HepG2 (cell line): ENCODE data around the gene GIPC1. TPM values are rescaled to one million over a fixed set of nuclear protein-coding genes. Genes with fewer than 3 reads are reported as not detected.

ENCODE experiments used
- ATAC-seq: fragments of 200-7000 bp; cut with Tn5 transposase; 3 replicates; pipeline ENCODE4 v1.9.1; 2020; ENCODE audit warnings: mild to moderate bottlenecking, moderate library complexity
- BruUV-seq: library from RNA; stranded (reverse); fragments of 400-500 nt; replicated peaks from 2 replicates; lab custom pipeline; 2021; lab: Mats Ljungman, UMichigan
- CTCF ChIA-PET: fragments of 300-600 bp; formaldehyde crosslinking; extraction: SDS; loops from one replicate; lab custom pipeline; 2021; ENCODE audit warnings: low total read pairs, inconsistent platforms, low intra/inter-chr PET ratio; lab: Yijun Ruan, JAX
- POLR2A ChIA-PET: fragments of 350-600 bp; sonication (Branson Sonifier 250); formaldehyde crosslinking; loops from one replicate; lab custom pipeline; 2020; ENCODE audit warnings: antibody characterized with exemption, inconsistent platforms; lab: Yijun Ruan, JAX
- DNase-seq: peaks from one replicate; pipeline ENCODE4 v3.0.0-alpha.2; 2015; ENCODE audit warnings: low spot score
- FAIRE-seq: peaks from 3 replicates; lab custom pipeline; 2011; peaks lifted over from hg19 to GRCh38; lab: Jason Lieb, UNC
- H2AFZ ChIP-seq: one replicate; pipeline ENCODE4 v1.6.1; 2011; ENCODE audit warnings: low read length, inconsistent platforms
- H3K27ac ChIP-seq: fragments of 300-600 bp; 3 replicates; pipeline ENCODE4 v1.8.0; 2011; ENCODE audit warnings: mixed run types, mild to moderate bottlenecking, mixed read lengths, low read length, inconsistent platforms; ENCODE audit not compliant: insufficient read depth; ENCODE audit errors: extremely low read length
- H3K27me3 ChIP-seq, 2 experiments: fragments of 200-600 bp in 1 of 2; 2 replicates in 1 of 2; 3 replicates in 1 of 2; pipeline versions ENCODE4 v1.6.0 to v1.8.0; 2011; ENCODE audit warnings: low read length in 2 of 2, mild to moderate bottlenecking in 2 of 2, moderate library complexity in 2 of 2, inconsistent platforms in 1 of 2; ENCODE audit not compliant: insufficient read depth in 2 of 2, control insufficient read depth in 1 of 2
- H3K36me3 ChIP-seq, 2 experiments: fragments of 200-600 bp in 1 of 2; replicated peaks in 1 of 2; 2 replicates in 1 of 2; 3 replicates in 1 of 2; pipeline versions ENCODE4 v1.5.1 to v1.8.0; 2011; ENCODE audit warnings: low read length in 2 of 2, inconsistent platforms in 1 of 2; ENCODE audit not compliant: insufficient read depth in 2 of 2, control insufficient read depth in 1 of 2
- H3K4me1 ChIP-seq: 2 replicates; pipeline ENCODE4 v1.5.1; 2012; ENCODE audit warnings: low read length, inconsistent platforms; ENCODE audit not compliant: insufficient read depth
- H3K4me2 ChIP-seq: 2 replicates; pipeline ENCODE4 v1.6.0; 2011; ENCODE audit warnings: low read depth, low read length, inconsistent platforms
- H3K4me3 ChIP-seq, 3 experiments: fragments of 200-600 bp in 1 of 3; sonication (generic), shearing (Covaris generic) in 1 of 3; replicated peaks in 1 of 3; 2 replicates each; pipeline ENCODE4 v1.5.1; 2011 to 2016; ENCODE audit warnings: low read length in 3 of 3, inconsistent platforms in 2 of 3, low read depth in 2 of 3, mild to moderate bottlenecking in 2 of 3, control low read depth in 1 of 3, mixed read lengths in 1 of 3; ENCODE audit not compliant: insufficient read depth in 1 of 3
- H3K79me2 ChIP-seq: one replicate; pipeline ENCODE4 v1.6.1; 2011; ENCODE audit warnings: low read length, inconsistent platforms; ENCODE audit not compliant: insufficient read depth
- H3K9ac ChIP-seq: 2 replicates; pipeline ENCODE4 v1.6.0; 2011; ENCODE audit warnings: mild to moderate bottlenecking, low read depth, low read length, inconsistent platforms; ENCODE audit not compliant: insufficient read depth
- H3K9me3 ChIP-seq: 2 replicates; pipeline ENCODE4 v1.5.1; 2012; ENCODE audit warnings: mild to moderate bottlenecking, low read length
- H4K20me1 ChIP-seq: 2 replicates; pipeline ENCODE4 v1.6.0; 2011; ENCODE audit warnings: inconsistent platforms, mild to moderate bottlenecking, low read length, moderate library complexity; ENCODE audit not compliant: insufficient read depth
- ESRRA ChIP-seq: sonication (generic); formaldehyde crosslinking; IDR thresholded peaks from 2 replicates; pipeline ENCODE4 v1.5.1; 2020; ENCODE audit warnings: mild to moderate bottlenecking, low read depth, missing genetic modification reagents
- HNF4G ChIP-seq, 2 experiments: sonication (generic) in 1 of 2; formaldehyde crosslinking in 1 of 2; IDR thresholded peaks; 2 replicates each; pipeline versions ENCODE4 v1.4.0 to v1.6.1; 2011 to 2020; ENCODE audit warnings: borderline replicate concordance in 2 of 2, low read depth in 2 of 2, mild to moderate bottlenecking in 2 of 2, low read length in 1 of 2, missing genetic modification reagents in 1 of 2, moderate library complexity in 1 of 2
- KDM5B ChIP-seq: sonication (generic); formaldehyde crosslinking; IDR thresholded peaks from 2 replicates; pipeline ENCODE4 v1.4.0; 2020; ENCODE audit warnings: missing genetic modification reagents, mild to moderate bottlenecking, borderline replicate concordance
- KMT2A ChIP-seq: sonication (generic); formaldehyde crosslinking; IDR thresholded peaks from 2 replicates; pipeline ENCODE4 v1.4.0; 2020; ENCODE audit warnings: missing genetic modification reagents
- LCORL ChIP-seq, 2 experiments: fragments of 450-650 bp in 1 of 2; sonication (generic) in 1 of 2; formaldehyde crosslinking in 1 of 2; IDR thresholded peaks; 2 replicates each; pipeline versions ENCODE4 v1.5.0 to v1.6.1; 2017 to 2020; ENCODE audit warnings: antibody characterized with exemption in 1 of 2, missing genetic modification reagents in 1 of 2
- NFYB ChIP-seq: sonication (generic); formaldehyde crosslinking; IDR thresholded peaks from 2 replicates; pipeline ENCODE4 v1.4.0; 2020; ENCODE audit warnings: missing genetic modification reagents
- PPARG ChIP-seq: conservative IDR thresholded peaks from 2 replicates; pipeline ENCODE4 v1.6.1; 2016; ENCODE audit warnings: missing biosample characterization, missing genetic modification reagents
- TGIF2 ChIP-seq: IDR thresholded peaks from 2 replicates; pipeline ENCODE4 v1.6.1; 2016; ENCODE audit warnings: control low read depth, missing compliant biosample characterization
- ZFP90 ChIP-seq: sonication (generic); formaldehyde crosslinking; IDR thresholded peaks from 2 replicates; pipeline ENCODE4 v1.8.0; 2022; ENCODE audit warnings: missing genetic modification reagents, mild to moderate bottlenecking, inconsistent platforms, borderline replicate concordance
- ZNF572 ChIP-seq: sonication (generic); formaldehyde crosslinking; IDR thresholded peaks from 2 replicates; pipeline ENCODE4 v1.5.1; 2020; ENCODE audit warnings: mild to moderate bottlenecking, missing genetic modification reagents
- ZNF672 ChIP-seq: sonication (generic); formaldehyde crosslinking; IDR thresholded peaks from 2 replicates; pipeline ENCODE4 v1.8.1; 2022; ENCODE audit warnings: missing genetic modification reagents
- ZNF7 ChIP-seq: IDR thresholded peaks from 2 replicates; pipeline ENCODE4 v1.6.1; 2016; ENCODE audit warnings: missing biosample characterization, missing genetic modification reagents
- ZSCAN20 ChIP-seq: sonication (generic); formaldehyde crosslinking; IDR thresholded peaks from 2 replicates; pipeline ENCODE4 v1.4.0; 2020; ENCODE audit warnings: missing genetic modification reagents, mild to moderate bottlenecking, borderline replicate concordance
- ZSCAN9 ChIP-seq: IDR thresholded peaks from 2 replicates; pipeline ENCODE4 v1.6.1; 2016; ENCODE audit warnings: borderline replicate concordance
- WGBS: methylation state at CpG from one replicate; pipeline ENCODE4 v1.1.6; 2017; ENCODE audit warnings: low lambda C conversion rate; 5-methylcytosine and 5-hydroxymethylcytosine counted together
- in situ Hi-C: cut with HindIII; loops from 2 replicates; pipeline ENCODE4 v1.10.0; 2017; ENCODE audit warnings: low pct_unique_long_range_greater_than_20kb; ENCODE audit not compliant: extremely low pct_ligation_motif_present
- intact Hi-C: fragments of 100-400 bp; cut with micrococcal nuclease; formaldehyde crosslinking; loops from one replicate; pipeline ENCODE4 v1.10.0; 2022; ENCODE audit not compliant: unreplicated experiment
- polyA plus RNA-seq, 8 experiments: library from polyadenylated mRNA; depleted of rRNA in 3 of 8; stranded (reverse) in 7 of 8; unstranded in 1 of 8; fragments of >200 nt; fragmentation: Illumina TruSeq in 4 of 8; extraction: Trizol in 4 of 8; gene quantifications; 2 replicates each; pipeline versions ENCODE4 v1.2.1 to v1.2.3, GENCODE V29; 2011 to 2016; ENCODE audit warnings: low read depth in 4 of 8, missing spikeins in 1 of 8, mixed read lengths in 1 of 8; ENCODE audit not compliant: insufficient read depth in 1 of 8
- total RNA-seq, 5 experiments: library from RNA; depleted of rRNA; stranded (reverse); fragments of >200 nt; fragmentation: Illumina TruSeq; extraction: Trizol; gene quantifications; 2 replicates each; pipeline ENCODE4 v1.2.3, GENCODE V29; 2016; ENCODE audit warnings: low read depth in 1 of 5
- TF ChIP-seq, protein P1 (sequence below): sonication (generic); formaldehyde crosslinking; IDR thresholded peaks from 2 replicates; pipeline ENCODE4 v1.5.1; 2020; ENCODE audit warnings: missing genetic modification reagents, mild to moderate bottlenecking, borderline replicate concordance

The GIPC1 gene
- total and polyA plus RNA-seq, 2 of the 13 experiments (the other 11 are each of a cell fraction or from before 2014, with no cell fraction given), result 27.1 to 48.1 TPM

DNA sequence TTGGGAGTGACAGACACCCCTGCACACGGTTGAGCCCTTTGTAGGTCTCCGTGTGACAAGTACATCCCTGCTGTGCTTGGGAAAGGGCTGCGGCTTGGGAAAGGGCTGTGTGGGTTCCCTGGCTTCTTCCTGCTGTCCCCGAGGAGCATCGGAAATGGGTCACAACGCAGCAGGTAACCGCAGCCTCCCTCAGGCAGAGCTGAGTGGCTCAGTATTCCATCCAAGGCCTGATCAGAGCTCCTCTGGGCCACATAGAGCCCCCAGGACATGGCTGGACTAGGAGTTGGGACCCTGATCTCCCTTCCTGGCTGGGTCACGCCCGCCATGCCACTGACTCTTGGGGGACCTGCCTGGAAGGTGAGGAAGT is 49.8 kb upstream of the GIPC1 start:
- in situ Hi-C loops (loop anchor here (5.0 kb wide), 1 partner anchor 43 kb away; no protein-coding TSS in a partner anchor), intact Hi-C loops (no loop called here)
- H3K36me3 ChIP-seq, result peaks cover 2 to 14% of the 10 kb centered on the region in 2 experiments; a peak in 2 of 5 replicates
- no peak overlapping the region for H3K27ac ChIP-seq
- no peak for FAIRE-seq
- ChIA-PET POLR2A (no interaction called here), CTCF (no interaction called here)
- no peak overlapping the region for H2AFZ ChIP-seq
- H3K4me1 ChIP-seq, result peaks cover 8% of the 10 kb centered on the region
- H3K4me2 ChIP-seq, result no peak overlapping the region
- 100% methylated on average over 7 of the region's 9 CpGs for WGBS
- peaks cover 31% of the 10 kb centered on the region for H3K79me2 ChIP-seq
- H3K9ac ChIP-seq, result no peak overlapping the region
- no peak for ATAC-seq
- 0 out of 2 replicates have a peak, but pooled peaks cover 5% of the 10 kb centered on the region for H4K20me1 ChIP-seq
- no peak overlapping the region for H3K4me3 ChIP-seq
- BruUV-seq, result no TSS peak
- H3K9me3 ChIP-seq, result no peaks in the 10 kb centered on the region
- DNase-seq, result no peak
- TF ChIP-seq, protein P1, sequence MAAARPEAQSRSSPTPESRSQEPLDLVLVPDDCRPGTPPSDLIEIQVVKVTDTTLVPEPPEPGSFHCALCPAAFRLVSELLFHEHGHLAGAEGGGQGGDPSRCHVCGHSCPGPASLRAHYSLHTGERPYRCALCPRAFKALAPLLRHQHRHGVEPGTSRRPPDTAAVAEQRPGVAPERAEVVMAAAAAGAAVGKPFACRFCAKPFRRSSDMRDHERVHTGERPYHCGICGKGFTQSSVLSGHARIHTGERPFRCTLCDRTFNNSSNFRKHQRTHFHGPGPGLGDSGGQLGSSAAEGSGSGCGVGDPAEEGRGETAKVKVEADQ (CRISPR knock-in tag), result no peak
- no peak for TF ChIP-seq ZFP90 (CRISPR knock-in tag)
- TF ChIP-seq ZSCAN9 (CRISPR knock-in tag), result no peak
- no peak for TF ChIP-seq LCORL (IDR thresholded peaks at IDR 0.05)
- no peak for TF ChIP-seq LCORL (CRISPR knock-in tag; IDR thresholded peaks at IDR 0.05)
- no peak for TF ChIP-seq ZNF7 (CRISPR knock-in tag)
- TF ChIP-seq HNF4G (IDR thresholded peaks at IDR 0.05; ENCODE audit: borderline replicate concordance, low read depth, low read length), result no peak
- TF ChIP-seq HNF4G (CRISPR knock-in tag; IDR thresholded peaks at IDR 0.05; ENCODE audit: borderline replicate concordance, low read depth), result no peak
- TF ChIP-seq PPARG, result no peak
- TF ChIP-seq TGIF2, result no peak
- TF ChIP-seq KMT2A (CRISPR knock-in tag), result no peak
- TF ChIP-seq ESRRA (CRISPR knock-in tag), result no peak
- no peak for TF ChIP-seq ZNF572 (CRISPR knock-in tag)
- no peak for TF ChIP-seq ZNF672 (CRISPR knock-in tag)
- TF ChIP-seq NFYB, result no peak
- TF ChIP-seq ZSCAN20 (CRISPR knock-in tag), result no peak
- TF ChIP-seq KDM5B, result no peak
- TF ChIP-seq, all 625 proteins: peak for 0
- H3K27me3 ChIP-seq, result no peaks in the 10 kb centered on the region
